ENCODE data around the gene OXNAD1.

OXNAD1 gene

DNA sequence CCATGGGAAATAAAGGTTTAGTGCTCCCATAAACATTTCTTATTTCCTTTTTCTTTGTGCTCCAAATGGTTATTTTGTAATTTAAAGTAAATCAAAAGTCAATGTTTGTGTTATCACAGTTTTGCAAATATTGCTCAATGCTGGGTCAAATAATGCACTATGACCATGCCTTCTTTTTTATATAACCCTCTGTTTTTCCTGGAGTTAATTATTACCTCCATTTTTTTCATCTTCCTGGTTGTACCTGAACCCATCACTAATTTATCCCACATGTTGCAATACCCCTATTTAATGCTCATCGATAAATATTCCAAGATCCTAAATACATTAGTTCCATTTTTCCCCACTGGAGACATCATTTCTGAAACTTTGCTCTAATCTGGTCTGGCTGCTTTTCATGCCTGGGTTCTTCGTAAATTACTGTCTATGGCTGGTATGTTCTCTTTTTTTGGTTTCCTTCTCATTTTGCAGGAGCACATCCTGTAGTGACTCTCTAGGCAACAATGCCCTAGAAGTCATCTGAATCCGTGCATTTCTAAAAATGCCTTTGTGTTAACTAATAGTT, 66.4 kb downstream of the OXNAD1 start:
- no peak overlapping the region for H3K4me3 ChIP-seq (ENCODE audit: low read depth, low read length)
- TF ChIP-seq, protein P1, sequence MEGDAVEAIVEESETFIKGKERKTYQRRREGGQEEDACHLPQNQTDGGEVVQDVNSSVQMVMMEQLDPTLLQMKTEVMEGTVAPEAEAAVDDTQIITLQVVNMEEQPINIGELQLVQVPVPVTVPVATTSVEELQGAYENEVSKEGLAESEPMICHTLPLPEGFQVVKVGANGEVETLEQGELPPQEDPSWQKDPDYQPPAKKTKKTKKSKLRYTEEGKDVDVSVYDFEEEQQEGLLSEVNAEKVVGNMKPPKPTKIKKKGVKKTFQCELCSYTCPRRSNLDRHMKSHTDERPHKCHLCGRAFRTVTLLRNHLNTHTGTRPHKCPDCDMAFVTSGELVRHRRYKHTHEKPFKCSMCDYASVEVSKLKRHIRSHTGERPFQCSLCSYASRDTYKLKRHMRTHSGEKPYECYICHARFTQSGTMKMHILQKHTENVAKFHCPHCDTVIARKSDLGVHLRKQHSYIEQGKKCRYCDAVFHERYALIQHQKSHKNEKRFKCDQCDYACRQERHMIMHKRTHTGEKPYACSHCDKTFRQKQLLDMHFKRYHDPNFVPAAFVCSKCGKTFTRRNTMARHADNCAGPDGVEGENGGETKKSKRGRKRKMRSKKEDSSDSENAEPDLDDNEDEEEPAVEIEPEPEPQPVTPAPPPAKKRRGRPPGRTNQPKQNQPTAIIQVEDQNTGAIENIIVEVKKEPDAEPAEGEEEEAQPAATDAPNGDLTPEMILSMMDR (IDR thresholded peaks at IDR 0.05; ENCODE audit: low read depth, low read length), result no peak

DNA sequence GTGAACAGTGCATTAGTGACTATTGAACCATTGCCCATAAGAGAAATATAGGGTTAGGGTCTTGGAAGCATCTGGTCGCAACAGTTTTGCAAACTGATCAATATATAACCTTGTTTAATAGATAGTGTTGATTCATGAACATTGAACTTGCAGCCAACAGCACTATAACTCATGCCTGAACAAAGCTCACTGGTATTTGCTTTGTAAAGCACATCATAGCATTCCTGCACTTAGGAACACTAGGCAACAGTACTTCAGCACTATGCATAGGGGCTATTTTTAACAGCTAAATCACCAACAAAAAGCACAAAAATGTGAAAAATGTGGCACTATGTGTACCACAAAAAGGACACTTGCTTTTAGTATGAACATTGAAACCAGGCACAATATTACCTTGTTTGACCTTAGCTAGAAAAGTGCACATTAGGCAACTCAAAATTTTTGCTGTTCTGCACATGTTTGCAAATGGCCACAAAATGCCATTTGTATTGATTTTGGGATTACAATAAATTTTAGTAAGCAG, 68.0 kb downstream of the OXNAD1 start:
- no peak overlapping the region for H3K4me3 ChIP-seq (ENCODE audit: low read depth, low read length)
- TF ChIP-seq, protein P1 (IDR thresholded peaks at IDR 0.05; ENCODE audit: low read depth, low read length), result no peak

DNA sequence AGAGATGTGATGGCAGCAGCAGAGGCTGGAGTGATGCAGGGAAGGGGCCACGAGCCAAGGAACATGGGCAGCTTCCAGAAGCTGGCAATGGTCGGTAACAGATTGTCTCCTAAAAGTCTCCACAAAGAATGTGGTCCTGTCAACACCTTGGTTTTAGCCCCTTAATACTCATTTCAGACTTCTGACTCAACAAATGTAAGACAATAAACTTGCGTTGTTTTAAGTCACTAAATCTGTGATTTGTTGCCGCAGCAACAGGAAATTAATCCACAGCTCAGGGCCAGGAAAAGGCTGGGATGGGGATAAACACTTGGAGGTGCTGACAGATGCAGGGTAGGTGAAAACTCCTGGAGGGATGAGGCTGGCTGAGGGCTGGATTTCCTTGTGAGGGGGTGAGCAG, 69.9 kb downstream of the OXNAD1 start:
- TF ChIP-seq, protein P1 (IDR thresholded peaks at IDR 0.05; ENCODE audit: low read depth, low read length), result no peak
- H3K4me3 ChIP-seq (ENCODE audit: low read depth, low read length), result no peak overlapping the region

DNA sequence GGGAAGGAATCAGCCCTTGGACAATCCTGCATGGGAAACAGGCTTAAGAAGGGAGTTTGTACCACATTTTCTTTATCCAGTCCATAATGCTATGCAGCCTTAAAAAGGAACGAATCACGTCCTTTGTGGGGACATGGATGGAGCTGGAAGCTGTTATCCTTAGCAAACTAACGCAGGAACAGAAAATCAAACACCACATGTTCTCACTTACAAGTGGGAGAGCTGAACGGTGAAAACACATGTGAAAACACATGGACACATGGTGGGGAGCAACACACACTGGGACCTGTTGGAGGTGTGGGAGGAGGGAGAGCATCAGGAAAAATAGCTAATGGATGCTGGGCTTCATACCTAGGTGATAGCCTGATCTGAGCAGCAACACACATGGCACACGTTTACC, 70.3 kb downstream of the OXNAD1 start:
- no peak overlapping the region for H3K4me3 ChIP-seq (ENCODE audit: low read depth, low read length)
- TF ChIP-seq, protein P1 (IDR thresholded peaks at IDR 0.05; ENCODE audit: low read depth, low read length), result no peak

DNA sequence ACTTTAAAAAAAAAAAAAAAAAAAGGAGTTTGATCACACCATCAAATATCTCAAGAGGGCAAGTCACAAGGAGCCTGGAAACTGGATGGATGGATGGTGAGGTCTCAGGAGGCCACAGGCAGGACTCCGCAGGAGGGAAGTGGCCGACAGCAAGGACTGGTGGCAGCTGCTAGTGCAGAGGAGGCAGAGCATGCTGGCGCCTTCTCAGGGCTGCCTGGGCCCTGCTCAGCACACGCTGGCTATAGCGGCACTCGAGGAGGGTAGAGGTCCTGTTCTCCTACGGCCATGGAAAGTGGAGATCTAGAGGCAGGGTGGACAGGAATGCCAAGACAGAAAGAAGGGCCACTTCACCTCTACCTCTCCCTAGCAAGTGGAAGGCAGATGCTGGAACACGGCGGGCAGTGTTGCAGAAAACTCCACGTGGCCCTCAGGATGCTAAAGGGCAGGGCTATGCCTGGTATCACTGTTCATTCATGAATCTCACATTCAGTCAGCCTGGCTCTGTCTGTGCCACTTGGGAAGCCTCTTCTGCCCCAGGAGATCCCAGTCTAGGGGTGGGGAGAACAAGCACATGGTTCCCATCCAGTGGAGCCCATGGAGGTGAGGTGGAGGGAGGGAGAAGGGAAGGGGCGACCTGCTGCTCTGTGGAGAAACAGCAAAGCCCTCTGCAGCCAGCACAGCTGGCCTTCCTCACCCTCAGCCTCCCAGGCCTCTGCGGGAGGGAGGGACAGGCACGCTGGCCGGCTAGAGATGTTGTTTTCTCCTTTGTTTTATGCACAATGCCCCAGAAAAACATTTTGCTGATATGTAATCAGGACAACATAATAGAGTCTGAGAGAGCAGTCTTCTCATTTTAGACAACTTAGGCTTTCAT, 71.0 kb downstream of the OXNAD1 start:
- no peak overlapping the region for H3K4me3 ChIP-seq (ENCODE audit: low read depth, low read length)
- TF ChIP-seq, protein P1 (IDR thresholded peaks at IDR 0.05; ENCODE audit: low read depth, low read length), result no peak

DNA sequence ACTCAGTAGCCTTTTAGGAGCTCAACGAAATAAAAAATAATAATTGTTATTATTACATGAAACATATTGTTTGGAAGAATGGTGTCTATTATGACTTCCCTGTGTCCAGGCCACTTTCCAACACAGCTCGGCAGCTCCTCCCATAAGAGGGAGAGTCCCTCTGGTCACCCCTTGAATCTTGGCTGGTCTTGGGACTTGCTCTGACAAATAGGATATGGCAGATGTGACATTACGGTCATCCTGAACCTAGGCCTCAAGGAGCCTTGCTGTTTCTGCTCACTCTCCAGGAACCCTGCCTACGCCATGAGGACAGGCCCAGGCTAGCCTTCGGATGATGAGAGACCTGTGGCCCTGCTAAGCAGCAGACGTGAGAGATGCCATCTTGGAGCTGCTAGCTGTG, 71.8 kb downstream of the OXNAD1 start:
- TF ChIP-seq, protein P1 (IDR thresholded peaks at IDR 0.05; ENCODE audit: low read depth, low read length), result no peak
- no peak overlapping the region for H3K4me3 ChIP-seq (ENCODE audit: low read depth, low read length)
